ENCODE data around the gene PLCD3. TPM values are rescaled to one million over a fixed set of nuclear protein-coding genes. Genes with fewer than 3 reads are reported as not detected.

PLCD3 gene
- total RNA-seq, 1 experiment from 2014 or later = 13.3 TPM

DNA sequence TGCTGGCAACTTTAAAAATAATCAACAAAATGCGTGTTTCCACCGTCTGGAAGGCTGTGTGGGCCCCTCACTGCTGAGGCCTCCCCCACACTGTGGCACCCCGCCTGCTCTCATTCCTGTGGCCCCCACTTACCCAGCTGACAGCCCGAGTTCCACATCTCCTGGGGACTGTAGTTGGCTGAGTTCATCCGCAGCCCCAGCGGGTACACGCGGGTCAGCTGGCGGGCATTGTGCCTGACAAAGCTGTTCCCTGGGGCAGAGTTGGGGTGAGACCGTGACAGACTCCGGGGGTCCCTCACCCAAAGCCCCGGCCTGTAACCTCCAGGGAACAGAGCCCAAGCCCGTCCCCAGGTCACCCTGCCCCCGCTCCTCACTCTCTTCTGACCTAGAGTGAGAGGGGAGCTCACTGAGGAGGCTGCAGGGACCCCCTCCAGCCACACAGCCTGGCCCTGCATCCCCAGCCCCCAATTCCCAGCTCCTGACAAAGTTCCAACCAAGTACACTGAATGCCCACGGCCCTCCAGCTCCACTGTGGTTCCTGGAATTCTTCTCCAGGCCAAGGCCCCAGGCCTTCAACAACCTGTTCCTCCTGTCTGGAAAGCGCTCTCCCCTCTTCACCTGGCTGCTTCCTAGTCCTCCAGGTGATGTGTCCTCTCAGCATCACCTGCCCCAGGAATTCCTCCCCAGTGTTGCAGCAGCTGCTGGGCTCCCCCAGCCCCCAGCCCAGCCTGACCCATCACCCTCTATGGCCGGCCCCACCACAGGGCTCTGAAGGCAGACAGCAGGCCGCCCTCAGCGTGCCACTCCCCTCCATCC, 18.0 kb downstream of the PLCD3 start:
- H3K4me3 ChIP-seq = no peak overlapping the region
- no peaks in the 10 kb centered on the region for H3K27me3 ChIP-seq
- H3K9me3 ChIP-seq = no peaks in the 10 kb centered on the region
- peaks cover 10% of the 10 kb centered on the region for H3K36me3 ChIP-seq
- no peak for DNase-seq

DNA sequence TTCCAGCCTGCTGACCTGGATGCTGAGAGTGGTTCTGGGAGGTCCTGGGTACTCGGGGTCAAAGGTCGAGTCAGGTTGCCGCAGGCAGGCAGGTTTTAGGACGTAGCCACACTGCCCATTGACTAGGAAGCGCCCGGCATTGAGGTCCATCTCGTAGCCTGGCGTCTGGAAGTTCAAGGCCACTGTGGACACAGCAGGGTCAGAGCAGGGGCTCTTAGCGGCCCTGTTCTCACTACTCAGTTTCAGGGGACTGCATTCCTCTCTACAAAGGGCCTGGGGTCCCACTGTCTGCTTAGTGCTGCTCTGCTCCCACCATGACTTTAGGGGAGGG, 18.9 kb downstream of the PLCD3 start:
- H3K9me3 ChIP-seq = no peaks in the 10 kb centered on the region

GRCh38 chr17:45112559-45113423, 19.5 kb downstream of the PLCD3 start:
- no peaks in the 10 kb centered on the region for H3K27me3 ChIP-seq
- no peaks in the 10 kb centered on the region for H3K9me3 ChIP-seq
- no peak overlapping the region for H3K4me3 ChIP-seq
- no peak for DNase-seq
- peaks cover 19% of the 10 kb centered on the region for H3K36me3 ChIP-seq

More for the DNA sequence above, 18.9 kb downstream of the PLCD3 start:
- DNase-seq = no peak
- no peaks in the 10 kb centered on the region for H3K27me3 ChIP-seq
- no peak overlapping the region for H3K4me3 ChIP-seq
- H3K36me3 ChIP-seq = peaks cover 13% of the 10 kb centered on the region

DNA sequence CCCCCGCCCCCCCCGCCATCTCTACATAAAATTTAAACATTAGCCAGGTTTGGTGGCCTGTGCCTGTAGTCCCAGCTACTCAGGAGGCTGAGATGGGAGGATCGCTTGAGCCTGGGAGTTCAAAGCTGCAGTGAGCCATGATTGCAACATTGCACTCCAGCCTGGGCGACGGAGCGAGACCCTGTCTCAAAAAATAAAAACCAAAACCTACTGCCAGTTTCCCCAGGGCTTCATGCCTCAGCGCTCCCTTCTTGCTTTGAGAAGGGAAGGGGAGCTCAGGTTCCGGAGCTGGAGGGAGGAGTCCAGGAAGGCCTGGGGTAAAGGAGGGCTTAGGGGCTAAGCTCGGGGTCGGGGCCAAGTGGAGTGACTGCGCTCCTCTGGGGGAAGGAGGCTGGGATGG, 20.5 kb downstream of the PLCD3 start:
- DNase-seq = no peak
- no peaks in the 10 kb centered on the region for H3K9me3 ChIP-seq
- H3K27me3 ChIP-seq = no peaks in the 10 kb centered on the region
- H3K4me3 ChIP-seq = no peak overlapping the region
- peaks cover 28% of the 10 kb centered on the region for H3K36me3 ChIP-seq

DNA sequence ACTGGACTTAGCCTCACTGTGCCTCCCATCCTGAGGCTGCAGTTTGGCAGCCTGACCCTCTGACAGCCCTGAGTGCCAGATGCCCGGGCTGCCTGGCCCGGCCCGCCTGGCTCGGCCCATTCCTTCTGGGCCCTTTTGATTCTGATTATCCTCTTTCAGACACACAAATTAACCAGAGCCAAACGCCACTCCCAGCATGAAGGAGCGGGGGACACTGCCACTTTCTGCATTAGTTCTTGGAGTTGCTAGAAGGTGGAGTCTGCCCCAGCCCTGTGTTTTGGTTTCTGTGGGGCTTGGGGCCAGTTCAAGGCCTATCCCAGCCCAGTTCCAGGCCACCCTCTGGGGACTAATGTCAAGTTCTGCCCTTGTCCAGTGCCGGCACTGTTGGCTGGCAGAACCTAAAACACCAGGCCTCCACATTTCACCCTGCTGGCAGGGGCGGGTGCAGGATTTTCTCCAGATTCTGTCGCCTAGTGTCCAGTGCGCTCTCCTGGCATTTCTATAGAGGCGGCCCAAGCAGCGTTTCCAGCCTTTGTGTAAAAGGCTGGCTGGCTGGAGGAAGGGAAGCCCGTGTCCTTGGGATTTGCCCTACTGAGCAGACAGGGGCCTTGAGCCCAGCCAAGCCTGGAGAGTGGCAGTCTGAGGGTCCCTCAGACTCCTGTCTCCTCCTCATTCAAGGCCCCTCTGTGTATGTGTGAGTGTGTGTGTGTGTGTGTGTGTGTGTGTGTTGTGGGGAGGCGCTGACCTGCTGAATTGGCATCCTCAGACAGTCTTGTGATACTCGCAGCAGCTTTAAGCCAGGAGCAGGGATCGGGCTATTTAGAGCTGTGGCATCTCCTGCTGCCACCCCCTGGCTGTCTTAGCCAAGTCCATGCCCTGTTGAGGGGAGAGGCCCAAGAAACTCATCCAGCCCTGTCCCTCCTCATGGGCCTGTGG, 21.4 kb downstream of the PLCD3 start:
- Histone ChIP-seq H3K27me3 (no peaks in the 10 kb centered on the region), H3K36me3 (peaks cover 37% of the 10 kb centered on the region), H3K4me3 (no peak overlapping the region), H3K9me3 (no peaks in the 10 kb centered on the region)
- DNase-seq = no peak

DNA sequence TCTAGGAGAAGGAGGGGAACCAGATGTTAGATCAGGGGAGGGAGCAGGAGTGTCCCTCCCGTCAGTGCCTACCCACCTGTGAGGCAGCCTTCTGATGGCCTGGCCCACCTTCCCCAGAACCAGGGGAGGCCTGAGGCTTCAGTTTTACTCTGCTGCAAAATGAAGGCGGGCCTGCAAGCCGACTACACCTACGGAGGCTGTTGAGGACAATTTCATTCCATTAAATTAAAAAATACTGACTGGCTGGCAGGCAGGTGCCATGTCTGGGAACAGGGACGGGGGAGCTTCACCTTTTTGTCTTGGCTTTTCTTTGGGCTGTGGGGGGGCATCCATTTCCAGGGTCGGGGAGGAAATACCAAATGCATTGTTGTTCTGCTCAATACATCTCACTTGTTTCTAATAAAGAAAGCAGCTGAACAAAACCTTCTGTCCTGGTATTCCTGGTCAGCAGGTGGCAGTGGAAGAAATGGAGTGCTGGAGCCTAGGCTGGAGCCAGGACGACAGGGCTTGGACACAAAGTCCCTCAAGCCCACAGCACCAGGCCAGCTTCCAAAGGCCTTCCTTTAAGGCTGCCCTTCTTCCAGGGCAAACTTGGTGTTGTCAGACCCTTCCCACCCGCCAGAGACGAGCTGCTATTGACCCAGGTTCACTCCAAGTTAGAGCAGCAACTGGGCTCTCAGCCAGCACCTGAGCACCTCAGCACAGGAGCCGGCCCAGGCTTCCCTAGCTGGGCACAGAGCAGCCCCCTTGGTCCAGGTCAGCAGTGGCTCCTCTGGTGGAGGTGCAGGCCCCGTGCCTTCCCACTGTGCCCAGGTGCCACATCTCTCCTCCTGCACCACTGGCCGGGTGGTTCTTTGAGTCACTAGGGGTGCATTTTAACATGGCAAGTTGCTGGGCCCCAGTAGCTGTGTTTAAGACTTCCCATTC, 23.5 kb downstream of the PLCD3 start:
- no peak for DNase-seq
- H3K36me3 ChIP-seq = peaks cover 56% of the 10 kb centered on the region
- no peaks in the 10 kb centered on the region for H3K9me3 ChIP-seq
- H3K4me3 ChIP-seq = no peak overlapping the region
- H3K27me3 ChIP-seq = no peaks in the 10 kb centered on the region

DNA sequence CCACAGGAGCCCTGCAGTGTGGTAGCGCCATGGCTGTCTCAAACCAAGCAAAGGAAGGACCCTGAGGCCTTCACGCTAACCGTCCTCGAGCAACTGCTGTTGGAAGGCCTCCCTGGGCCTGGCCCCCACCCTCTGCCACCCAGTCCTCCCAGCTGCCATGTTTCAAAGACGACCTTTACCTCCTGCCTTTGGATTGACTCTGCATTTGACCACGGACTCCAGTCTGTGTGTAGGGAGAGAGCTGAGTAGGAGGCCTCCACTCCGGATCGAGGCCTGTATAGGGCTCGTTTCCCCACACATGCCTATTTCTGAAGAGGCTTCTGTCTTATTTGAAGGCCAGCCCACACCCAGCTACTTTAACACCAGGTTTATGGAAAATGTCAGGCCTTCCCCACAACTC, 24.3 kb downstream of the PLCD3 start:
- Histone ChIP-seq H3K9me3 (no peaks in the 10 kb centered on the region), H3K36me3 (peaks cover 62% of the 10 kb centered on the region)

DNA sequence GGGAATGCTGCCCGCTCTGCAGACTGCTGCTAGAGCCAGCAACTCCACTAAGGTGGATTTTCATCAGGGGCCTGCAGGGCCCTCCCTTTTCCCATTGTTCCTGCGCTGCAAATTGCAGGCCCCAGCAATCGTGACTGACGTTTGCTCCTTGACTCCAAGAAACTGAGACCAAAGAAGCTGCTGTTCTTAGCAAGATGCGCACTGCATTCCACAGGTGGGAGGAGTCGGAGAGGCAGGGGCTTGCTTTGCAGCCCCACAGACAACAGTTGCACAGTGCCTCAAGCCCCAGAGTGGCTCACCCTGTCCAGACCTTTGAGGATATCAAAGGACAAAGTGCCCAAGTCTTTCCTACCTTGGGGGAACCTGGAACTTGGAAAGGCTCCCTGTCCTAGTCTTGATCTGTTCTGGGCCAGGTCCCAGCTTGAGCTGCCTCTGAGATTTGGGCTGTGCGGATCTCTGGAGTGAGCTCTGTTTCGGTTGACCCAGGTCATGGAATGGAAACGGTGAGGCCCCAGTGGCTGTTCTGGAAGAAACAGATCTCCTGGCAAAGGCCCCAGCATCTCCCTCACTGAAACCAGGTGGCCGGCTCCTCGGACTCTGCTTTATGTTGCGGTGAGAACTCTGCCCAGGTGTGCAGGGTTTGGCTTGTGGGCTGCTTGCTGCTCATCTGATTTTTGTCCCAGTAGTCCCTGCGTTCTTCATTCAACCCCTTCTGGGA, 24.9 kb downstream of the PLCD3 start:
- H3K27me3 ChIP-seq = no peaks in the 10 kb centered on the region
- no peak overlapping the region for H3K4me3 ChIP-seq
- peaks cover 68% of the 10 kb centered on the region for H3K36me3 ChIP-seq
- no peaks in the 10 kb centered on the region for H3K9me3 ChIP-seq
- no peak for DNase-seq

More for the DNA sequence above, 24.3 kb downstream of the PLCD3 start:
- Histone ChIP-seq H3K4me3 (no peak overlapping the region), H3K27me3 (no peaks in the 10 kb centered on the region)
- DNase-seq = no peak

- peaks cover 77% of the 10 kb centered on the region for H3K36me3 ChIP-seq
- no peaks in the 10 kb centered on the region for H3K27me3 ChIP-seq
- H3K4me3 ChIP-seq = no peak overlapping the region
- no peak for DNase-seq
- no peaks in the 10 kb centered on the region for H3K9me3 ChIP-seq
Measured at GRCh38 chr17:45106582-45106981, 25.7 kb downstream of the PLCD3 start.

DNA sequence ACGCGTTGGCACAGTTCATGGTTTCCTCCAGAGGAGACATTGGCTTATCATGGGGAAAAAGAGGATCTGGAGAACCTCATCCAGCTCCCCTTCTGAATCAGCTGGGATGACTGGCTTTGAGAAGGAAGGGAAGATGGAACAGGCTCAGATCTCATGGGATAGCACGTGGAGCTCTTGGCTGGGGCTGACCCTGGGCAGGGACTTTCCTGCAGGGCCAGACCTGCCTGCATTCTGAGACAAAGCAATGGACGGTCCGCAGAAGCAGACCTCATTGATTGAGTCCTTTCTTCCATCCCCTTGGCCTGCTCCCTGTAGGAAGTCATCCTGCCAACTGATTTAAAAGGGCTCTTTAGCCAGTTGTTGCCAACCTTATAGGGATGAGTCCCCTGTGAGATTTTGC, 26.2 kb downstream of the PLCD3 start:
- H3K9me3 ChIP-seq = no peaks in the 10 kb centered on the region
- H3K36me3 ChIP-seq = peaks cover 80% of the 10 kb centered on the region
- DNase-seq = no peak
- H3K27me3 ChIP-seq = no peaks in the 10 kb centered on the region
- H3K4me3 ChIP-seq = no peak overlapping the region

DNA sequence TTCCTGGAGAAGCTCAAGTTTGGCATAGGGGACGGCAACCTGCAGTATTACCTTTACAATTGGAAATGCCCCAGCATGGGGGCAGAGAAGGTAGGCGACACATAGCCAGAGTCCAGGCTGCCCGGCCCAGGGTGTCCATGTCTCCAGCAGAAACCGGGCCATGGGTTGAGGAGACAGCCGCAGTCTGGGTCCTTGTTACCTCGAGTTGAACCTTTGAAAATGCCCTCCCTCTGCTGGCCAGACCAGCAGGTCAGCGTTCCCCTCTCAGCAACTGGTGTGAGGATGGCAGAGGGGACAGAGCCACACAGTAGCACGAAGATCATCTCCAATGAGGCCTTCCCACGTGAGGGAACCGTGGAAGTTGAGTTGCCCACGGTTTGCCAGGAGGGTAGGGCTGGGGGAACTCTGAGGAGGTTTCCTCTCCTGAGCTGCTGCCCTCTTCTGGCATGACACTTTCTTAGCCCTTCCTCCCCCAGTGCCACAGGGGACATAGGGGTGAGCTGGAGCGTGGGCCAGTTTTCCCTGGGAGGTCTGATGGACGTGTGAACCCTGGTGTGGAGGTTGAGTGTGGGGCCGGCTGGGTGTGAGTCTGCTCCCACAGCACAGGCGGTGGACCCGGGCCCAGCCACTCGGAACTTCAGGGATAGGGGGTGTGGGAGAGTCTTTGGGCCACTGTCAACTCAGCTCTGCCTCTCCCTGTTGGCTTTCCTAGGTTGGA, 27.2 kb downstream of the PLCD3 start:
- Histone ChIP-seq H3K36me3 (peaks cover 88% of the 10 kb centered on the region), H3K9me3 (no peaks in the 10 kb centered on the region), H3K27me3 (no peaks in the 10 kb centered on the region), H3K4me3 (no peak overlapping the region)
- no peak for DNase-seq

GRCh38 chr17:45104497-45104896, 27.8 kb downstream of the PLCD3 start:
- no peak for DNase-seq
- Histone ChIP-seq H3K4me3 (no peak overlapping the region), H3K9me3 (no peaks in the 10 kb centered on the region), H3K36me3 (peaks cover 94% of the 10 kb centered on the region), H3K27me3 (no peaks in the 10 kb centered on the region)

GRCh38 chr17:45104029-45104428, 28.3 kb downstream of the PLCD3 start:
- H3K27me3 ChIP-seq = no peaks in the 10 kb centered on the region
- no peak for DNase-seq
- peaks cover 94% of the 10 kb centered on the region for H3K36me3 ChIP-seq
- no peak overlapping the region for H3K4me3 ChIP-seq
- H3K9me3 ChIP-seq = no peaks in the 10 kb centered on the region

GRCh38 chr17:45103269-45103795, 29.0 kb downstream of the PLCD3 start:
- no peak for DNase-seq
- H3K4me3 ChIP-seq = no peak overlapping the region
- no peaks in the 10 kb centered on the region for H3K27me3 ChIP-seq
- H3K9me3 ChIP-seq = no peaks in the 10 kb centered on the region
- H3K36me3 ChIP-seq = peaks cover 94% of the 10 kb centered on the region

Measured in MG63 (cell line).